IPS DF 6.9 (cell line): Measurements from ENCODE around the gene ERC2.

Experiments used
- DNase-seq: peaks from one replicate; pipeline ENCODE4 v3.0.0-alpha.2; 2013; ENCODE audit warnings: low read depth, low spot score
- H3K27ac ChIP-seq: one replicate; pipeline ENCODE4 v1.5.1; 2013; ENCODE audit warnings: low read length, control low read depth
- H3K27me3 ChIP-seq: 2 replicates; pipeline ENCODE4 v1.6.1; 2013; ENCODE audit warnings: mild to moderate bottlenecking, low read length; ENCODE audit not compliant: control insufficient read depth, insufficient read depth
- H3K36me3 ChIP-seq: 2 replicates; pipeline ENCODE4 v1.6.1; 2013; ENCODE audit warnings: low read length; ENCODE audit not compliant: control insufficient read depth, insufficient read depth
- H3K4me1 ChIP-seq: 2 replicates; pipeline ENCODE4 v1.6.1; 2013; ENCODE audit warnings: low read length; ENCODE audit not compliant: control insufficient read depth, insufficient read depth
- H3K4me3 ChIP-seq: 2 replicates; pipeline ENCODE4 v1.5.1; 2013; ENCODE audit warnings: mild to moderate bottlenecking, low read length
- H3K9me3 ChIP-seq: 2 replicates; pipeline ENCODE4 v1.6.1; 2013; ENCODE audit warnings: low read length, inconsistent platforms; ENCODE audit not compliant: control insufficient read depth, insufficient read depth
- WGBS: extraction: QIAGEN DNeasy Blood & Tissue Kit; methylation state at CpG from one replicate; pipeline ENCODE4 v1.1.7; 2013; ENCODE audit warnings: mixed read lengths, missing lambda C conversion rate; ENCODE audit not compliant: insufficient read length, insufficient coverage; 5-methylcytosine and 5-hydroxymethylcytosine counted together

Gene ERC2

DNA sequence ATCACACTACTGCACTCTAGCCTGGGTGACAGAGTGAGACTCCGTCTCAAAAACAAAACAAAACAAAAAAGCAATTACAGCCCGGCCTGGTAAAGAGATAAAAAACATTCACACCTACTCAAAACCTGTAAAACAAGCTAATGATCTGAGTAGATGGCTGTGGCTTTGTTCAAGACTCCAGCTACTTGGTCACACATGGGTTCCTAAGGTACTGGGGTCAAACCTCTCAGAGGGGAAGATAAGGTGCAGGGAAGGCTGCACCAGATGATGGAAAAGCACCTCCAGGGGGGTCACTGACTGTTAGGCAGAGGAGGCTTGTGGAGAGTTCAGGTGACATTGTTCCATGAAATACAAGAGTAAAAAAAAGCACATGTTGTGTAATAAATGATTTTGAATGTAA is 531.0 kb downstream of the ERC2 start:
- Histone ChIP-seq H3K4me3 (no peak overlapping the region), H3K9me3 (no peaks in the 10 kb centered on the region), H3K4me1 (no peaks in the 10 kb centered on the region), H3K27ac (no peak overlapping the region), H3K36me3 (no peaks in the 10 kb centered on the region), H3K27me3 (no peaks in the 10 kb centered on the region)
- WGBS = no CpG with 5 or more reads among the region's 2 CpGs
- DNase-seq = no peak

DNA sequence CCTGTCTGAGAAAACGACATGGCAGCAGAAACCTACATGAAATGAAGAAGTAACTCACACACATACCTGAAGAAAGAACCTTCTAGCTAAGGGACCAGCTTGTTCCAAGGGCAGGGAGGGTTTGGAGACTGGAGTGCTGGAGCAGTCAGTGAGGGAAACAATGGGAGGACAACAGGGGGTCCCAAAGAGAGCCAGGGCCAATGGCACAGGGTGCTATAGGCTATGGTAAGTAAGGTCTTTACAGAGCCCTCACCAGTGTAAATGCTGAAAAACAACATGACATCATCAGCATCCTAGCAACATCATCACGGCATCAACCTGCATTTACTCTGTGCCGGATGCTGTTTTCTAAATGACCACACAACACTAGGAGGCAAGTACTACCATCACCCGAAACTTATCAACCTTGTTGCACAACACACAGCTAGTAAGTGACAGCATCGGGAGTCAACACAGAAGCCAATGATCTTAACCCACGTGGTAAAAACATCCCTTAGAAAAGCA is 531.7 kb downstream of the ERC2 start:
- H3K36me3 ChIP-seq = no peaks in the 10 kb centered on the region
- no CpG with 5 or more reads among the region's 6 CpGs for WGBS
- DNase-seq = no peak

DNA sequence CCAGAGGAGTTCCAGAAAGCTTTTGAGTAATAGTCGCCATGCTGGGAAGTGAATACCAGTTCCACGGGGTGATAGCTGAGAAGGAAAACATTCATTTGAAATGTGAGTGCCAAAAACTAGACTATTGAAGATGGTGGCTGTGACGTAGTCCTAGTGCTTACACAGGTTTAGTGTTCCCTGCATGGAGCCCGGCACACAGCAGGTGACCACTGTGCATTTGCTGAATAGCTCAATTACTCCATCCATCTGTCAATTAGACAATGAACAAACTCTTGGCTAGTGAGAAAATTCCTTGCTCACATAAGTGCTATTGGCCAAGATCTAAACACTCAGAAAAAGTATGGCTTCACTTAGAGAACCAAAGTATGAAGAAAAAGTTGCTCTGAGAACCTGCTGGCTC is 533.0 kb downstream of the ERC2 start:
- H3K4me1 ChIP-seq = no peaks in the 10 kb centered on the region

More for the DNA sequence above, 531.7 kb downstream of the ERC2 start:
- Histone ChIP-seq H3K4me3 (no peak overlapping the region), H3K27ac (no peak overlapping the region), H3K4me1 (no peaks in the 10 kb centered on the region), H3K9me3 (no peaks in the 10 kb centered on the region), H3K27me3 (no peaks in the 10 kb centered on the region)

DNA sequence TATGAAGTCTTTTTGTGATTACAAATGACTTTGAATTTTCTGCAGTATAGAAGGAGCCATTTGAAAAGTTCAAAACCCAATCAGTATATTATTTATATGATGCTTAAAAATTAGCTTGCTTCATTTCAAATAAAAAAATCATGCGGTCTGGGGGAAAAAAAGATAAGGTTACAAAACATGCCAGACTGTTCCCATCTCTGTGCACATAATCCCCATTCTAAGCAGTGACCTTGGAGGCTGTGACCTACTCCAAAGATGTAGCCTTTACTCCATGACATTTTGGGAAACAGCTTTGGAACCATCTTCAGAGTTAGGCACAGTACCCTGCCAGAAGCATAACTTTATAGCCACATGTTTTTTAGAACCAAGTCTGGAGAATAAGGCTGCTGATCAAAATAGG is 533.5 kb downstream of the ERC2 start:
- H3K27me3 ChIP-seq = no peaks in the 10 kb centered on the region
- H3K9me3 ChIP-seq = no peaks in the 10 kb centered on the region
- no peak overlapping the region for H3K4me3 ChIP-seq
- no peaks in the 10 kb centered on the region for H3K4me1 ChIP-seq
- H3K27ac ChIP-seq = no peak overlapping the region
- DNase-seq = no peak
- no CpG with 5 or more reads among the region's 1 CpG for WGBS
- H3K36me3 ChIP-seq = no peaks in the 10 kb centered on the region

More for the DNA sequence above, 533.0 kb downstream of the ERC2 start:
- H3K27ac ChIP-seq = no peak overlapping the region
- H3K36me3 ChIP-seq = no peaks in the 10 kb centered on the region
- no peaks in the 10 kb centered on the region for H3K27me3 ChIP-seq
- no peaks in the 10 kb centered on the region for H3K9me3 ChIP-seq
- no peak overlapping the region for H3K4me3 ChIP-seq
- no CpG with 5 or more reads among the region's 4 CpGs for WGBS
- DNase-seq = no peak

DNA sequence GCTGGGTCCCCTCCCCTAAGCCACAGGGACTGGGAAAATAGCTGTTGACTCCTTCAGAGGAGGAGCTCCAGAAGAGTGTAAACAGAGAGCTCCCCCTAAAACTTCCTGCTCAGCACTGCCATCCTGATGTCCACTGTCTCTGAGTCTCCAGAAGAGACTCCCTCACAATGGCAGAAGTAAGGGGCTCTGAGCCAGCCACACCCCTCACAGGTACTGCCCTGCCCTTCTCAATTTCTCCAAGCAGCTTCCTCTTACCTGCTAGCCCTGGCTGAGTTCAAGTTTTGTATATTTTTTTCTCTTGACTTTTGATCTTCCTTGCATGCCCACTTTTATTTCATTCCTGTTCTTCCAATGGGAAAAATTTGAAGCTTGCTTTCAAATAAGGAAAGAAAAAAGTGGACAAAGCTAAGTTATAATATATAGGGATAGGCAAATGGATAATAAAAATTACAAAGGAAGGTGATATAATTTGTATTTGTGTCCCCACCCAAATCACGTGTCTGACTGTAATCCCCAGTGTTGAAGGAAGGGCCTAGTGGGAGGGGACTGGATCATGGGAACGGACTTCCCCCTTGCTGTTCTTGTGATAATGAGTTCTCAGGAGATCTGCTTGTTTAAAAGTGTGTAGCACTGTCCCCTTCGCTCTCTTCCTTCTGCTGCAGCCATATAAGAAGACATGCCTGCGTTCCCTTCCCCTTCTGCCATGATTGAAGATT is 539.0 kb downstream of the ERC2 start:
- Histone ChIP-seq H3K27ac (no peak overlapping the region), H3K4me3 (no peak overlapping the region), H3K27me3 (no peaks in the 10 kb centered on the region), H3K36me3 (no peaks in the 10 kb centered on the region), H3K9me3 (no peaks in the 10 kb centered on the region), H3K4me1 (no peaks in the 10 kb centered on the region)
- no peak for DNase-seq
- no CpG with 5 or more reads among the region's 4 CpGs for WGBS

DNA sequence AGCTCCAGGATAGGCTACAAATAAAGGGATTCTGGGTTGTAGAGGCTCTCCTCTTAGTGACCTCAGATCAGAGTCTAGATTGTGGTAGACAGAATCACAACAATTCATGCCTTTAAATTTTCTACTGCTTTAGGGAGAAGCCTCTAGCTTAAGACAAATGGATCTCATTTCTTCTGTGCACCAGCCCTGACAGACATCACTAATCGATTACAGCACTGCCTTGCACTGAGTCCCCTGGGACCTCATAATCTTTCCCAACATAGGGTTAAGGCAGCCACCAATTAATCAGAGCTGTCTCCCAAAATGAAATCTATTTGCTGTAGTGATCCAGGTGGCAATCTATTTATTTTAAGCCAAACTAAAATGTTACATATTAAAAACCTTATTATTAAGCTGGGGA is 544.6 kb downstream of the ERC2 start:
- no CpG with 5 or more reads among the region's 1 CpG for WGBS
- no peak overlapping the region for H3K27ac ChIP-seq
- DNase-seq = no peak
- no peaks in the 10 kb centered on the region for H3K4me1 ChIP-seq
- no peaks in the 10 kb centered on the region for H3K36me3 ChIP-seq
- no peak overlapping the region for H3K4me3 ChIP-seq
- H3K27me3 ChIP-seq = no peaks in the 10 kb centered on the region
- H3K9me3 ChIP-seq = no peaks in the 10 kb centered on the region

DNA sequence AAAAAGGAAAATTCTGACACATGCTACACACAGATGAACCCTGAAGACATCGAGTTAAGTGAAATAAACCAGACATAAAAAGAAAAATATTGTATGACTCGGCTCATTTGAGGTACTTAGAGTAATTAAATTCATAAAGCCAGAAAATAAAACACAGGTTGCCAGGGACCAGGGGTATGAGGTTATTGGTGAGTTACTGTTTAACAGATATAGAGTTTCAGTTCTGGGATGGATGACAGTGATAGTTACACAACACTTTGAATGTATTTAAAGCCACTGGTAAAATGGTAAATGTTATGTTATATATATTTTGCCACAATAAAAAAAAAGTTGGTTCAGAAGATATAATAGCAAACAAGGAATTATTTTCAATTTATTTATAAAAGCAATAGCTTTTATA is 545.1 kb downstream of the ERC2 start:
- H3K4me3 ChIP-seq = no peak overlapping the region
- DNase-seq = no peak
- no peaks in the 10 kb centered on the region for H3K9me3 ChIP-seq
- no peaks in the 10 kb centered on the region for H3K36me3 ChIP-seq
- no CpG with 5 or more reads among the region's 2 CpGs for WGBS
- H3K27me3 ChIP-seq = no peaks in the 10 kb centered on the region
- no peak overlapping the region for H3K27ac ChIP-seq
- no peaks in the 10 kb centered on the region for H3K4me1 ChIP-seq

DNA sequence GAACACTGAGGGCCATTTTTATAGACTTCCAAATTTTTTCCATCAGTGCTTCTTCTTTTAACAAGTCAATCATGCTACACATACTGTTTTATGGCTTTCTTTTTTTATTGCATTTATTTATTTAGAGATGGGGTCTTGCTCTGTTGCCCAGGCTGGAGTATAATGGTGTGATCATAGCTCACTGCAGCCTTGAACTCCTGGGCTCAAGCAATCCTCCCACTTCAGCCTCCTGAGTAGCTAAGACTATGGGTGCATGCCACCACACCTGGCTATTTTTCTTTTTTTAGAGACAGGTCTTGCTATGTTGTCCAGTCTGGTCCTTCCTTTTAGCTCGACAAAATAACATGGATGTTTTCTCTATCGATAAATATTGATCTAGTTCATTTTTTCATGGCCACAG is 555.4 kb downstream of the ERC2 start:
- no peaks in the 10 kb centered on the region for H3K9me3 ChIP-seq
- no peaks in the 10 kb centered on the region for H3K36me3 ChIP-seq
- H3K27ac ChIP-seq = no peak overlapping the region
- no peaks in the 10 kb centered on the region for H3K4me1 ChIP-seq
- WGBS = no CpG with 5 or more reads among the region's 2 CpGs
- no peak overlapping the region for H3K4me3 ChIP-seq
- no peaks in the 10 kb centered on the region for H3K27me3 ChIP-seq
- no peak for DNase-seq

DNA sequence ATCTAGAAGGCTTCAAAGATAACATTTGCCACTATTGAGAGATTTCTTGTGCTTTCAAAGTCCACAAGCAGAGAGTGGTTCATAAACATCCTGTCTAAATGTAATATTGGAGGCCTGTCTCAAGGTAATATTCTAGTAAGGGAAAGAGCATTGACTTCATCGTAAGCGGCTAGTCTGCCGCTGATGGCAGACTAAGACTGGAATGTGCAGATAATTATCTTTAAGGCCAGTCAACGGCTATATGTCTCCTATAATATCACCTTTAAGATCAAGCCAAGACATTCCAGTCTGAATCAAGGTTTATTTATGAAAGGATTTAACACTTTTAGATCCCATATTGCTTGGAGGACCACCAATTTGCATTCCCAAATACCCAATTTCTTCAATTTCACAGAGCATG is 557.0 kb downstream of the ERC2 start:
- Histone ChIP-seq H3K27ac (no peak overlapping the region), H3K4me3 (no peak overlapping the region), H3K36me3 (no peaks in the 10 kb centered on the region), H3K4me1 (no peaks in the 10 kb centered on the region), H3K9me3 (no peaks in the 10 kb centered on the region), H3K27me3 (no peaks in the 10 kb centered on the region)
- DNase-seq = no peak
- no CpG with 5 or more reads among the region's 4 CpGs for WGBS

DNA sequence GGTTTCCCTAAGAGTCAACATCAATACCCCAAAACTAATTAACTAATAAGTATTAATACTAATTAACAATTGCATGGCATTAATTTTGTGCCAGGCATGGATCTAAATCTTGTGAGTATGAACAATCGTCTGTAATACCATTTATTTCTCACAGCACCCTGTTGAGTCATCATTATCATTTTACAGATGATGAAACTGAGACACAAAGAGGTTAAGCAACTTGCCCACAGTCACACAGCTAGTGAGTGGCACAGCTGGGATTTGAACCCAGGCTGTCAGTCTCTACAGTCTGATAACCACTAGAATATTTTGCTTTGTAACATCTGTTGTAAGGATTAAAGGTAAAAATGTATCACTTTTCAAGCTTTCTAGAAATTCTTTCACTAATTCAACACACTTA is 557.7 kb downstream of the ERC2 start:
- Histone ChIP-seq H3K4me1 (no peaks in the 10 kb centered on the region), H3K27ac (no peak overlapping the region), H3K4me3 (no peak overlapping the region), H3K9me3 (no peaks in the 10 kb centered on the region), H3K36me3 (no peaks in the 10 kb centered on the region), H3K27me3 (no peaks in the 10 kb centered on the region)
- WGBS = no CpG with 5 or more reads among the region's 1 CpG
- no peak for DNase-seq

DNA sequence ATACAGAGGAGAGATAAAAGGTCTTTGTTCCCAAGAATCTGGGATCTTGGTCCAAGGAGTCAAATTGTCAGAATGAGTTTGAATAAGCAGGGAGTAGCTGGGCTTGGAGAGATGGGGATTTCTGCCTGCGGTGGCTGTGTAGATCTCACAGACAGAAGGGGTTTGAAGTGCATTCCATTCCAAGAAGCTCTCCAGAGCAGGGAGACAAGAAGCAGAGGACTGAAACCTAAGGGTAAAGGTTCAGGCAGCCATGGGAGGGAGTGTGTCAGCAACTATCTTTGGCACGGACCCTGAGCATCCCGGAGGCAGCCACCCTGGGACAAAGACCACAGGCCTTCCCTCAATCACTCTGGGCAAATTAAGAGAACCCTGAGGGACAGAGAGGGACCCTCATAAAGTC is 558.9 kb downstream of the ERC2 start:
- Histone ChIP-seq H3K36me3 (no peaks in the 10 kb centered on the region), H3K4me1 (no peaks in the 10 kb centered on the region), H3K9me3 (no peaks in the 10 kb centered on the region), H3K27ac (no peak overlapping the region), H3K4me3 (no peak overlapping the region), H3K27me3 (no peaks in the 10 kb centered on the region)
- WGBS = no CpG with 5 or more reads among the region's 3 CpGs
- DNase-seq = no peak
